ENCODE results near the gene ZNF205.

DNA sequence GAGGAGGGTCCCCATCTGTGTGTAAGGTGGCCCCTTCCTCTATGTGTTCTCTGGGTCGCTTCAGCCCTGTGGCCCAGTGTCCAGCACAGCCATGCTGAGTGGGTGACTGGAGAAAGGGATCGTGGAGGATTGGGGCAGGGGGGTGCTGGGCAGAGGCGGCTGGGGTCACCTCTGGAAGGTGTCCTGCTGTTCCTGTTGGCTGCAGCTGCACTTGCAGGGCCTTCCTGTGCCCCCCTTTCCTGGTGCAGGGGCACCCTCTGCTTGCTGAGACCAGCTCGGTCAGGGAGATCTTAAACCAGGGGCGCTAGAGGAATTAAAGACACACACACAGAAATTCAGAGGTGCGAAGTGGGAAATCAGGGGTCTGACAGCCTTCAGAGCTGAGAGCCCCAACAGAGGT is 35.8 kb upstream of the ZNF205 start:
- TF ChIP-seq EZH2 (IDR thresholded peaks at IDR 0.05) = no peak
- TF ChIP-seq CTCF (IDR thresholded peaks at IDR 0.05 in 2 of 3, conservative IDR thresholded peaks at IDR 0.05 in 1 of 3; ENCODE audit: borderline replicate concordance in 1 of 3, insufficient read depth in 1 of 3, low read depth in 2 of 3, low read length in 2 of 3) = no peak
- TF ChIP-seq, protein P1, sequence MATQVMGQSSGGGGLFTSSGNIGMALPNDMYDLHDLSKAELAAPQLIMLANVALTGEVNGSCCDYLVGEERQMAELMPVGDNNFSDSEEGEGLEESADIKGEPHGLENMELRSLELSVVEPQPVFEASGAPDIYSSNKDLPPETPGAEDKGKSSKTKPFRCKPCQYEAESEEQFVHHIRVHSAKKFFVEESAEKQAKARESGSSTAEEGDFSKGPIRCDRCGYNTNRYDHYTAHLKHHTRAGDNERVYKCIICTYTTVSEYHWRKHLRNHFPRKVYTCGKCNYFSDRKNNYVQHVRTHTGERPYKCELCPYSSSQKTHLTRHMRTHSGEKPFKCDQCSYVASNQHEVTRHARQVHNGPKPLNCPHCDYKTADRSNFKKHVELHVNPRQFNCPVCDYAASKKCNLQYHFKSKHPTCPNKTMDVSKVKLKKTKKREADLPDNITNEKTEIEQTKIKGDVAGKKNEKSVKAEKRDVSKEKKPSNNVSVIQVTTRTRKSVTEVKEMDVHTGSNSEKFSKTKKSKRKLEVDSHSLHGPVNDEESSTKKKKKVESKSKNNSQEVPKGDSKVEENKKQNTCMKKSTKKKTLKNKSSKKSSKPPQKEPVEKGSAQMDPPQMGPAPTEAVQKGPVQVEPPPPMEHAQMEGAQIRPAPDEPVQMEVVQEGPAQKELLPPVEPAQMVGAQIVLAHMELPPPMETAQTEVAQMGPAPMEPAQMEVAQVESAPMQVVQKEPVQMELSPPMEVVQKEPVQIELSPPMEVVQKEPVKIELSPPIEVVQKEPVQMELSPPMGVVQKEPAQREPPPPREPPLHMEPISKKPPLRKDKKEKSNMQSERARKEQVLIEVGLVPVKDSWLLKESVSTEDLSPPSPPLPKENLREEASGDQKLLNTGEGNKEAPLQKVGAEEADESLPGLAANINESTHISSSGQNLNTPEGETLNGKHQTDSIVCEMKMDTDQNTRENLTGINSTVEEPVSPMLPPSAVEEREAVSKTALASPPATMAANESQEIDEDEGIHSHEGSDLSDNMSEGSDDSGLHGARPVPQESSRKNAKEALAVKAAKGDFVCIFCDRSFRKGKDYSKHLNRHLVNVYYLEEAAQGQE (IDR thresholded peaks at IDR 0.05; ENCODE audit: low read depth) = no peak
